HL-60 (cell line): ENCODE measurements around the gene ILDR1.
"Not testable (repeated sequence)": the region's sequence is repeated elsewhere in the genome, so short reads cannot be mapped to it uniquely, and the experiment has no call there.

Source experiments
- CTCF ChIP-seq: IDR thresholded peaks from one replicate; pipeline ENCODE4 v1.5.1; 2011; ENCODE audit warnings: low read length, control low read depth, inconsistent platforms; ENCODE audit not compliant: insufficient read depth
- POLR2AphosphoS5 ChIP-seq: IDR thresholded peaks from 2 replicates; pipeline ENCODE4 v1.6.1; 2012; ENCODE audit warnings: low read depth
- REST ChIP-seq: IDR thresholded peaks from 2 replicates; pipeline ENCODE4 v1.6.1; 2012; ENCODE audit warnings: low read depth; ENCODE audit not compliant: insufficient replicate concordance
- SPI1 ChIP-seq: IDR thresholded peaks from 2 replicates; pipeline ENCODE4 v1.6.1; 2012; ENCODE audit warnings: low read depth, mild to moderate bottlenecking, borderline replicate concordance

GRCh38 chr3:122047773-122048172 is 25.7 kb upstream of the ILDR1 start:
- not testable (repeated sequence) for TF ChIP-seq CTCF, POLR2AphosphoS5, REST, SPI1
